Uterus (tissue), 4 donors: ENCODE measurements around the gene SMO. TPM values are rescaled to one million over a fixed set of nuclear protein-coding genes. Genes with fewer than 3 reads are reported as not detected.

ENCODE experiments used
- DNase-seq, 2 donors: peaks; one replicate each; pipeline ENCODE4 v3.0.0-alpha.2; 2019 to 2020
- H3K27ac ChIP-seq, 2 donors: fragments of 200-600 bp; sonication (generic); 1 replicate in 1 of 2; 2 replicates in 1 of 2; pipeline ENCODE4 v1.5.1; 2016 to 2018
- H3K27me3 ChIP-seq, 2 donors: fragments of 200-600 bp; sonication (generic); one replicate each; pipeline ENCODE4 v1.5.1; 2018 to 2019; ENCODE audit warnings: control low read depth in 1 of 2
- H3K36me3 ChIP-seq, 2 donors: fragments of 200-600 bp; sonication (generic); one replicate each; pipeline ENCODE4 v1.5.1; 2019; ENCODE audit warnings: control low read depth in 1 of 2
- H3K4me1 ChIP-seq, 2 donors: fragments of 200-600 bp; sonication (generic); one replicate each; pipeline ENCODE4 v1.5.1; 2018 to 2019; ENCODE audit warnings: control low read depth in 1 of 2
- H3K4me3 ChIP-seq, 2 donors: fragments of 200-600 bp; sonication (generic); 1 replicate in 1 of 2; 2 replicates in 1 of 2; pipeline ENCODE4 v1.5.1; 2018 to 2019; ENCODE audit warnings: mild to moderate bottlenecking in 1 of 2
- H3K9me3 ChIP-seq, 2 donors: fragments of 200-600 bp; sonication (generic); one replicate each; pipeline ENCODE4 v1.5.1; 2019; ENCODE audit warnings: control low read depth in 1 of 2
- CTCF ChIP-seq, 4 experiments: fragments of 200-600 bp in 2 of 4; fragments of 450-650 bp in 2 of 4; sonication (generic) in 2 of 4; IDR thresholded peaks; one replicate each; pipeline ENCODE4 v1.5.1; 2016 to 2019; ENCODE audit warnings: antibody characterized with exemption in 4 of 4, mild to moderate bottlenecking in 2 of 4, moderate library complexity in 1 of 4
- POLR2A ChIP-seq, 2 donors: fragments of 450-650 bp; IDR thresholded peaks; one replicate each; pipeline ENCODE4 v1.6.1; 2016; ENCODE audit warnings: antibody characterized with exemption in 2 of 2, mild to moderate bottlenecking in 1 of 2, moderate library complexity in 1 of 2
- intact Hi-C: fragments of 100-400 bp; cut with DNase I; formaldehyde crosslinking; loops from one replicate; pipeline ENCODE4 v1.15.1; 2023; ENCODE audit warnings: low total_unique reads
- total RNA-seq, 4 donors: library from RNA; depleted of rRNA in 3 of 4; stranded (reverse); fragments of >200 nt in 3 of 4; gene quantifications; one replicate each; pipeline versions ENCODE4 v1.1.0 to v1.2.4, GENCODE V29; 2014 to 2023
- donor health status: DM: yes; HTN: yes; CAD: no.

Gene SMO
- total RNA-seq, 4 donors from 2014 or later = 7.4 to 94.6 (median 27.7) TPM

GRCh38 chr7:129163875-129164544, 24.4 kb upstream of the SMO start:
- no peak overlapping the region for H3K27ac ChIP-seq
- intact Hi-C loops = loop anchor here (5.0 kb wide), 1 partner anchor 48 kb away; no protein-coding TSS in a partner anchor
- peaks cover 0 to 4% of the 10 kb centered on the region in 2 donors for H3K4me1 ChIP-seq
- no peaks in the 10 kb centered on the region for H3K27me3 ChIP-seq
- no peak for DNase-seq
- H3K9me3 ChIP-seq = no peaks in the 10 kb centered on the region
- no peaks in the 10 kb centered on the region for H3K36me3 ChIP-seq
- H3K4me3 ChIP-seq = no peak overlapping the region
- TF ChIP-seq POLR2A (IDR thresholded peaks at IDR 0.05) = no peak
- peak; percentile 67 to 83 (median 70) for TF ChIP-seq CTCF (IDR thresholded peaks at IDR 0.05)

- H3K27ac ChIP-seq = no peak overlapping the region
- no peak overlapping the region for H3K4me3 ChIP-seq
- H3K36me3 ChIP-seq = no peaks in the 10 kb centered on the region
- intact Hi-C loops = no loop called here
- DNase-seq = no peak
- no peaks in the 10 kb centered on the region for H3K9me3 ChIP-seq
- peaks cover 0 to 4% of the 10 kb centered on the region in 2 donors for H3K4me1 ChIP-seq
- TF ChIP-seq CTCF (IDR thresholded peaks at IDR 0.05) (no peak), POLR2A (IDR thresholded peaks at IDR 0.05) (no peak)
- H3K27me3 ChIP-seq = no peaks in the 10 kb centered on the region
These were observed 21.7 kb upstream of the SMO start for GRCh38 chr7:129166745-129167144.

- intact Hi-C loops = no loop called here
- H3K27ac ChIP-seq = no peak overlapping the region
- H3K36me3 ChIP-seq = no peaks in the 10 kb centered on the region
- H3K4me1 ChIP-seq = peaks cover 0 to 4% of the 10 kb centered on the region in 2 donors
- TF ChIP-seq POLR2A (IDR thresholded peaks at IDR 0.05) (no peak), CTCF (IDR thresholded peaks at IDR 0.05) (no peak)
- no peak for DNase-seq
- no peaks in the 10 kb centered on the region for H3K27me3 ChIP-seq
- H3K9me3 ChIP-seq = no peaks in the 10 kb centered on the region
- no peak overlapping the region for H3K4me3 ChIP-seq
These were observed 20.6 kb upstream of the SMO start for GRCh38 chr7:129167817-129168216.

DNA sequence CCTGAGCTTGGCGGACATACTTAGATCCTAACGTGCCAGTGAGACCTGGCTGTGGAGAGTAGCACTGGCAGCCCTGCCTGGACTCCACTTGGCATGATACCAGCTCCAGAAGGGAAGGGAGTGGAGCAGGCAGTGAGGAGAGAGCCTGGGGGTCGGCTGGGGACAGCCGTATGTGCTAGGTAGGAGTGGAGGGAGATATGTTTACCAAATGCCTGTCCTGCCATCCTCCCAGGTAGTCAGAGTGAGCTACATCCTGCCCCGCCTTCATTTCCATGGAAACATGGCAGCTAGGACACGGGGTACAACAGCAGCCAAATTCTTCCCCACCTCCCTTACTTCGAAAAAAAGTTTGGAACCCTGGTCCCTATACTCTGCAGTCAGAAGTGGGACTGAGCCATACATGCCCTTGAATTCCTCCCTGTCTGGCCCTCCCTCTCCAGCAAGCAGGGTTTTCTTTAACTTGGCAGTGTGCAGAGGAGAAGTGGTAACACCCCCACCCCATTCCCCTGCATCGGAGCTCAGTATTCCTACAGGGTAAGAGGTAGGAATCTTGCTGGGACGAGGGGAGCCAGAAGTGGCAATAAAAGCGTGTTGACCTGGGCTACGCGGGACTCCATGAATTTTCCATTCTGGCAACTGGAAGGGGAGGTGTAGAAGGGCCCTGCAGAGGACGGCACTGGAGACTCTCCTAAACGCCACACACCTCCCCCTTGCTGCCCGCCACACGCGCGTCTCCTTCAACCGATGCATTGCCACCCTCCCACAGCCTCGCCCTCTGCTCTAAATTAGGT, 20.0 kb upstream of the SMO start:
- Histone ChIP-seq H3K9me3 (no peaks in the 10 kb centered on the region), H3K27me3 (no peaks in the 10 kb centered on the region), H3K27ac (no peak overlapping the region), H3K4me1 (peaks cover 0 to 4% of the 10 kb centered on the region in 2 donors), H3K36me3 (no peaks in the 10 kb centered on the region), H3K4me3 (peak overlapping the region; percentile 21 to 47)
- DNase-seq = peak in 1 of 2 donors; percentile 16
- TF ChIP-seq POLR2A (IDR thresholded peaks at IDR 0.05) (no peak), CTCF (IDR thresholded peaks at IDR 0.05) (no peak)
- intact Hi-C loops = no loop called here

- DNase-seq = peak in 1 of 2 donors; percentile 46
- Histone ChIP-seq H3K4me1 (peaks cover 0 to 4% of the 10 kb centered on the region in 2 donors), H3K9me3 (no peaks in the 10 kb centered on the region), H3K4me3 (peak overlapping the region; percentile 21 to 47), H3K27ac (peak overlapping the region in 1 of 2 donors; percentile 60), H3K36me3 (no peaks in the 10 kb centered on the region), H3K27me3 (no peaks in the 10 kb centered on the region)
- no peak for TF ChIP-seq CTCF (IDR thresholded peaks at IDR 0.05)
- TF ChIP-seq POLR2A (IDR thresholded peaks at IDR 0.05) = peak in 1 of 2 donors; percentile 18
- intact Hi-C loops = no loop called here
These were observed 19.2 kb upstream of the SMO start for GRCh38 chr7:129169171-129169671.
